ENCODE measurements around the gene ADGRV1. TPM values are rescaled to one million over a fixed set of nuclear protein-coding genes. Genes with fewer than 3 reads are reported as not detected.

ADGRV1 gene, protein sequence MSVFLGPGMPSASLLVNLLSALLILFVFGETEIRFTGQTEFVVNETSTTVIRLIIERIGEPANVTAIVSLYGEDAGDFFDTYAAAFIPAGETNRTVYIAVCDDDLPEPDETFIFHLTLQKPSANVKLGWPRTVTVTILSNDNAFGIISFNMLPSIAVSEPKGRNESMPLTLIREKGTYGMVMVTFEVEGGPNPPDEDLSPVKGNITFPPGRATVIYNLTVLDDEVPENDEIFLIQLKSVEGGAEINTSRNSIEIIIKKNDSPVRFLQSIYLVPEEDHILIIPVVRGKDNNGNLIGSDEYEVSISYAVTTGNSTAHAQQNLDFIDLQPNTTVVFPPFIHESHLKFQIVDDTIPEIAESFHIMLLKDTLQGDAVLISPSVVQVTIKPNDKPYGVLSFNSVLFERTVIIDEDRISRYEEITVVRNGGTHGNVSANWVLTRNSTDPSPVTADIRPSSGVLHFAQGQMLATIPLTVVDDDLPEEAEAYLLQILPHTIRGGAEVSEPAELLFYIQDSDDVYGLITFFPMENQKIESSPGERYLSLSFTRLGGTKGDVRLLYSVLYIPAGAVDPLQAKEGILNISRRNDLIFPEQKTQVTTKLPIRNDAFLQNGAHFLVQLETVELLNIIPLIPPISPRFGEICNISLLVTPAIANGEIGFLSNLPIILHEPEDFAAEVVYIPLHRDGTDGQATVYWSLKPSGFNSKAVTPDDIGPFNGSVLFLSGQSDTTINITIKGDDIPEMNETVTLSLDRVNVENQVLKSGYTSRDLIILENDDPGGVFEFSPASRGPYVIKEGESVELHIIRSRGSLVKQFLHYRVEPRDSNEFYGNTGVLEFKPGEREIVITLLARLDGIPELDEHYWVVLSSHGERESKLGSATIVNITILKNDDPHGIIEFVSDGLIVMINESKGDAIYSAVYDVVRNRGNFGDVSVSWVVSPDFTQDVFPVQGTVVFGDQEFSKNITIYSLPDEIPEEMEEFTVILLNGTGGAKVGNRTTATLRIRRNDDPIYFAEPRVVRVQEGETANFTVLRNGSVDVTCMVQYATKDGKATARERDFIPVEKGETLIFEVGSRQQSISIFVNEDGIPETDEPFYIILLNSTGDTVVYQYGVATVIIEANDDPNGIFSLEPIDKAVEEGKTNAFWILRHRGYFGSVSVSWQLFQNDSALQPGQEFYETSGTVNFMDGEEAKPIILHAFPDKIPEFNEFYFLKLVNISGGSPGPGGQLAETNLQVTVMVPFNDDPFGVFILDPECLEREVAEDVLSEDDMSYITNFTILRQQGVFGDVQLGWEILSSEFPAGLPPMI (N-terminal part only)
- 0.85 and 0.96 TPM in 2 replicates for total RNA-seq

DNA sequence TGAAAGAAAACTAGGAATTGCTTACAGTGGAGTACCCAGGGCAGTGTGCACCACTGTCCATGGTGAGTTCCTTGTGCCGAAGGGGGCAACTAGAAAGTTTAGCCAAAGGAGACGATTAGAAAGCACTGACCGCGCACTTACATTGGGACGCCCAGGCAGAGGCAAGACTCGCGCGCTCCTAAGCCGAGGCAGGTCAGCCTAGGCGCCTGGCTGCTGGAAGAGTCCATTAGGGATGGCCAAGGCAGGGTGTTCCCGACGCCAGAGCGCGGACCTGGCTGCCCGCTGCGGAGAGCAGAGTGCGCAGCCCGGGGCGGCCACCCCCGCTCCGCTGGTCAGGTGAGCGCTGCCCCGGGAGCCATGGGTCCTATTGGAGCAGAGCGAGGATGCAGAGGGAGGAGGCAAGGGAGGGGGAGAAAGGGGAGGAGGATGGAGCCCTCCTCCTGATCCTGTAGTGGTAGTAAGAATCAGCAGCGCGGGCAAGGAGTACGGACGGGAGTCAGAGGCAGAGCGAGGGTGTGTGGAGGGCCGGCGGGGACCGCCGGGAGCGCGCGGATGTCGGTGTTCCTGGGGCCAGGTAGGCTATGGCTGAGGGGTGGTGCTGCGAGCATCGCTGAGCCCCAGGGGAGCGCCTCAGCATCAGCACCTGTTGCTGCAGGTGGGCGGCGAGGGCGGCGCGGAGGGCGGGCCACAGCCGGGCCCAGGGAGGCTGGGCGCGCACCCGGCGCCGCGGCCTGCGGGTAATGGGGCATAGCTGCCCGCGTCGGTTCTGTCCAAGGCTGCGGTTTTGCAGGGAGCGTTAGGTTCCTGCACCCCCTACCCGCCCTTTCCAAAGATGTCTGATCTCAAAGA lies at the start of gene ADGRV1:
Gene ADGRV1, plus strand, starts transcription at position 454 of the 849 bp plus-strand sequence. Its CDS starts 99 bp downstream, at position 553.

DNA sequence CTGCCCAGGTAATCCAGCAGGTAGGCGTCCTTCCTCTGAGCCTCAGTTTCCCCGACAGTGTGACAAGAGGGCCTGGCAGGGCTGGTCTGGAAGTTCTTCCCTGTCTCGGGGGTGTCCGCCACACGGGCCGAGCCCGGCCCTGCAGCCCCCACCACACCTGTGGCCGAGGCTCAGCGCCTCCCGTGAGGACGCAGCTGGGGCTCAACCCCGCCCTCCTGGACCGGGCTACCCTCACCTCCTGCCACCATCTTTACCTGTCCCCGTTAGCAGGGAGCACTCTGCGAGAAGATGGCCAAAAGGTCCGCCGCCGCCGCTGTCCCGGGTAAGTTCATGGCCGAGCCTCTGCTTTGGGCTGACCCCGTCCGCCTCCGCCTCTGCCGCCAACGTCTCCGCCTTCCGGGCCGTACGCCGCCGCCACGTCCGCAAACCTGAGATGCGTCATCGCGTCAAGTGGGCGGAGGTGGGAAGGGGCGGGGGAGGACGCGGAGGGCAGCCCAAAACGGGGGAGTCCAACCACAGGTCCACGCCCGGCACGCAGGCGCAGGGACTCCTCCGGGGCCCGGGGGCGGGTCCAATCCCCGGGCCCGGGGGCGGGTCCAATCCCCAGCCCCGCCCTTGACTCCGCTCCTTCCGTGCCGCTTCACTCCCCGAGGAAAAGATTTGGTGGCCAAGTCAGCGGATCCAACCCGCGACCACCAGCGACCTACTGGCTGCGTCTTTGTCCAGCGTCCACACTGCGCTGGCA lies 29.2 kb upstream of the ADGRV1 start, which contains the start of gene LYSMD3:
Gene LYSMD3, minus strand, starts transcription at position 391 of the 745 bp plus-strand sequence. CDS start 4,295 bp downstream, outside the sequence.

Other genes with a start within 250 kb of the ADGRV1 start
- gene CETN3, start 149.0 kb upstream of the ADGRV1 start, total RNA-seq, result 4.3 and 9.2 TPM in 2 replicates
- 2.9 and 3.8 TPM in 2 replicates for gene MBLAC2, start 84.0 kb upstream of the ADGRV1 start, total RNA-seq
- gene POLR3G, start 83.9 kb upstream of the ADGRV1 start, total RNA-seq, result 7.0 and 9.4 TPM in 2 replicates
- gene LYSMD3, start 29.2 kb upstream of the ADGRV1 start, total RNA-seq, result 9.6 and 10.4 TPM in 2 replicates